Fibroblast of peridontal ligament (primary cell): Measurements from ENCODE around the gene APLN.
A peak's percentile ranks its signal among the peaks of the same experiment; 100 is the strongest.

Experiments
- DNase-seq: peaks from one replicate; pipeline ENCODE4 v3.0.0-alpha.2; 2010; ENCODE audit errors: extremely low read depth

APLN gene, protein sequence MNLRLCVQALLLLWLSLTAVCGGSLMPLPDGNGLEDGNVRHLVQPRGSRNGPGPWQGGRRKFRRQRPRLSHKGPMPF

DNA sequence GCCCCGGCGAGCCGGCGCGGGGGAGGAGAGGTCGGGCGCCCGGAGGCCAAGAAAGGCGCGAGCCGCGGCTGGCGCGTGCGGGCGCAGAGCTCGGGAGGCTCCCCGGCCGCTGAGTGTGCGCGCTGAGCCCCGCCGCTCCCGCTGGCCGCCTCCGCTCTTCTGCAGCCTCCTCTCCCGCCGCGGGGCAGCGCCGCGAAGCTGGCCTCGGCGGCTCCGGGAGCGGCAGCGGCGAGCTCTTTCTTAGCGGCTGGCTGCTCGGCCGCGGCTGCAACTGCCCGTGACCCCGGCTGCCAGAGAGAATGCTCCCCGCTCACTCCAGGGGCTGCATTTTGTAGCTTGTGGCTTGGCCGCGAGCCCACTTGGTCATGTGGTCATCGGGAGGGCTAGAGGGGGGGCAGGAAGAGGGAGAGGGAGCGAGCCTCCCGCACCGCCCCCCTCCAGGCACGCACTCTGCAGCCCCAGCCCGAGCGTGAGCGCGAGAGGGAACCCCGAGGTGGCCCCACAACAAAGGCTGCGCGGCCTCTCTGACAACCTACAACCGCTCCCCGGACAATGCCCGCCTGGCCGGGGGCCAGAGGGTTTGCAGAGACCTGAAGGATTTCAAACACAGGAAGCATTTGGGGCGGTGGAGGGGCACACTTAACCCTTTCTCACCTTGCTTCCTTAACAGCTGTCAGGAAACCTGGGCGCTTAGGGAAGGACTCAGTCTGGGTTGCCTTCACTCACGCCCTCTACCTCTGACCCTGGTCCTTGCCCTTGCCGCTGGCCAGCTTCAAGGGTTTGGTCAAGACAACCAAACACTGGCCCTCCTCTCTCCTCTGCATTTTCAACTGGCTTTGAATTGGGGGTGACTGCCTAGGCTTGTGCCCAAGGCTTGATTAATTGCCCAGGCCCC is at the start of gene APLN:
APLN (minus strand) TSS at position 305 of the 895 bp plus-strand sequence. CDS start 326 bp downstream, outside the sequence.
- peak; percentile 48 for DNase-seq

DNA sequence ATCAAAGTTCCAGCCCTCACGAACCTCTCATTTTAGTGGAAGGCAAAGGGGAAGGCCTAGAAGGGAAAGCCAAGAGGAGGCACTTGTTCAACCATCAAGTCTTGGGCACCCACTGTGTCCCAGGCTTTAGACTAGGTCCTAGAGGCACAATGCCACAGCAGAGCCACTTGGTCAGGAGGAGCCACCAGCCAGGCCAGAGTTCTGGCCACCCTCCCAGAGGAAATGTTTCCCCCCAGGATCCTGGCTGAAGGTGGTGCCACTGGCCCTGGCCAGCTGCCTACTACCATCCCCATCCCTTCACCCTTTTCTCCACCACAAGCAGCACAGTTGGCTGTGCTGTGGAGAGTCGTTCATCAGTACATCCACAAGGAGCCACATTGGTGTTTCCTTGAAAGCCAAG is 49.7 kb upstream of the APLN start:
- DNase-seq: no peak

DNA sequence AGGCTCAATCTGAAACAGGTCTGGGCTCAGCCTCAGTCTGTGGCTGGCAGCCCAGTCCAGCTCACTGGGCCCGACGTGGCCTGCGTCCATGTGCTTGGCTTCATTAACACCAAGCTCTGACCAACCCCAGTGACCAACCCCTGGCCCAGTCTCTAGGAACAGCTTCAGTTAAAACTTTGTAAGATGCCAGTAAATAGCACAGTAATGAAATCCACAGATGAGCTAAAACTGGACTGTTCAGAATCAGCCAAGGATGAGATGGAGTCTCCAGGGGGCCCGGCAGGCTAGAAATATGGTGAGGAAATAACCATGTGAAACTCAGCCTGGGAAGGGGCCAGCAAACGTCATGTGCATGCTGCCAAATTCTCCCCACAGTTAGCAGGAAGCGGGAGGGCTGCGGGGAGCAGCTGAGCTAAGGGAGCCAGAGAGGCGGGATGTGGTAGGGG is 46.9 kb upstream of the APLN start:
- DNase-seq: peak; percentile 95

DNA sequence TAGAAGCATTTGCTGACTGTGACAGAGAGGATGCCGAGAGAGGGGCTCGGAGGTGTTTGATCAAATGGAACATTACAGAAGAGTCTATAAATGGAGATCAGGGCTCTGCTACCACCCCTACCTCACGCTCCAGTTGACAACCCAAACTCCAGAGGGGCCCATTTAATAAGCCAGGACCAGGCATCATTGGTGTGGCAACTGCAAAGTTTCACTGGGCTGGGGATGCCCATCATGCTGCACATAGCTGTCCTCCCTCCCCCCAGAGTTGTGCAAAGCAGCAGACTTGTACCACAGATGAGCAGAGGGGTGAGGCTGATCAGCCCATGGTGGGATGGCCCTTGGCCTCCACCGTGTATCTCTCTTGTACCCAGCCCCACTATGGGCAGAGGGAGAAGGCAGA is 45.8 kb upstream of the APLN start:
- no peak for DNase-seq

DNA sequence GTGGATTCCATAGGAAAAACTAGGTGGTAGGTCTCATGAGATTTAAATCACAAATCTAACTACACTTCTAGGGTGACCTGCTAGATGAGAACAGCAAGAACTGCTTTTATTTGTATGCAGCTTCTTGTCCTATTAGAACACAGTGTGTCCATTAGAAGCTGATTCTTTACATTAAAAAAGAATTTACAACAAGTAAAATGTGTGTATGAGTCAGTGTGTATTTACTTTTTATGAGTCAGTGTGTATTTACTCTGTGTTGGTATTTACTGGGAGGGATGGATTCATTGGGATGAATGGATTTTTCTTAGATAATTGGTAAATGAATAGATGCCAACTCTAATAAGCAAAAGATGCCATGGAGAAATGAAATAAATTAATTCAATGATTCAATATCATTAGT is 43.4 kb upstream of the APLN start:
- DNase-seq: no peak

DNA sequence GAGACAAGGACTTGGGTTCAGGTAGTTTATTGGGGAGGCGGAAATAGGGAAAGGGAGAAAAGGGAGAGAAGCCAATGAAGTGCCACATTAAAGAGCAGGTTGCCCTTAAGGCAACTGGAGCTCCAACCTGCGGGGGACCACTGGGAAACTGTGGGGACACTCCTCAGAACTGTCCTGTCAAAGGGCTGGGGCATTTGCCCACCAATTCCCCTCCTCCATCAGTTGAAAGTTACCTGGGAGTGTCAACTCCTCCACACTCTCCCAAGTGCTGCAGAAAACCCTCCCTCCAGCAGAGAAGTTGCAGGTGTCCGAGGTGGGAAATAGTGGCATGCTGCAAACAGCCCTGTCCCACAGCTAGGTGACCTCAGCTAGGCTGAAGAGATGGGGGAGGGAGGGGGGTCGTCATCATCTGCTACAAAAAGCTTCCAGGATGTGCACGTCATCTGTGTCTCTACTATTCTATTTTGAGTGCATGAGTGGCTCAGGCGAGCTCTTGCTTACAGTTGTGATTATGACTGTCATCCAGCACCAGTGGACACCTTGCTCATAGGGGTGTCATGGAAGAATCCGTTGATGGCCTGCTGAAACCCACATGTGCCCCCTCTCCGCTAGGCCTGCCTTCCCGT is 42.6 kb upstream of the APLN start:
- no peak for DNase-seq

DNA sequence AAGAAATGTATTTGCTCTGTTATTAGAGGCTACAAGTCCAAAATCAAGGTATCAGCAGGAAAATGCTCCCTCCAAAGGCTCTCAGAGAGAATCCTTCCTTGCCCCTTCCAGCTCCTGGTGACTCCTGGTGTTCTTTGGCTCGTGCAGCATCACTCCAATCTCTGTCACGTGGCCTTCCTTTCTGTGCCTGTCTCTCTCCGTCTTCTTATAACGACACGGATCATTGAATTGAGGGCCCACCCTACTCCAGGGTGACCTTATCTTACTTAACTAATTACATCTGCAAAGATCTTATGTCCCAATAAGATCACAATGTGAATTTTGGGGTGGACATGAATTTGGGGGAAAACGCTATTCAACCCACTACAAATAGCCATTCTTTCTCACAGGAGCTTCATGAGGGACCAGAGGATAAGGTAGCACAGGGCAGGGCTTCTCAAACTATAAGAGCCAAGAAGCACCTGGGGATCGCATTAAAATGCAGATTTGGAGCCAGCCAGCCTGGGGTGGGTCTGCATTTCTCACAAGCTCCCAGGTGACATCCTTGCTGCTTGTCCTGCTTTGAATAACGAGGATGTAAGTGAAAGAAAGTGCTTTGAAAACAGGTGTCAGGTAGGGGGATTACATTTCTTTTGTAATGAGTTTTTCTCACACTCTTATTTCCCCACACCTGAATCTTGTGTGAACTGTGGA is 41.9 kb upstream of the APLN start:
- DNase-seq: no peak

DNA sequence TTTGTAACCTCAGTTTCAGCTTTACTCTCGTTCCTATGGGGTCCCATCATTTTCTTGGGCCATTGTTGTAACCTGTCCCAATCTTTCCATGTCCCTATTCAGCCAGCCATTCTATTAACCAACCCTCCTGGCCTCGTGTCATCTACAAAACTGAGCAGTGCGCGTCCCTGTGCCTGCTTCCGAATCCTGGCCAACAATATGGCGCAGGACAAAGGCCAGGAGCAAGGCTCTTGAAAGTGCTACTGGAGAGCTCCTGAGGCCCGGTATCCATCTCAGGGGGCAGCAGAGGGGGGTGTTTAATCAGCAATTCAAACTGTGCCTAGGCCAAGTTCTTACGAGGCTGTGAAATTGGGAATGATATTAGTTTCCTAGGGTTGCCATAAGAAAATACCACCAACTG is 41.2 kb upstream of the APLN start:
- DNase-seq: no peak

DNA sequence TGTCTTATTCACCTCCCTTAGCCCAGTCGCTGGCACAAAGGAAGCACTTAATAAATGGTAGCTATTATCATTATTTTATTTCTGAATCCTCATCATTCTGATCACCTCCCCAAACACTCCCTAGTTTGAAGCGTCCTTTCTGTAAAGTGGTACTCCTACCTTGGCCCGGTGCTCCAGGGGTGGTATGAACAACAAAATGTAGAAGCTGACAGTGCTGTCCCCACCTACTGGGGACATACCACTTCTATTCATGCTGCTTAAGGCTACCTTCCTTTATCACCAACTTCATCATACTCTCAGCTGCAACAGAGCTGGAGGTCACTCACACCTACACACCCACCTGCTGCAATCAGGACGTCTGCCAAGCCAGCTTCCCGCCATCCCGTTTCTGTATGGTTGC is 40.8 kb upstream of the APLN start:
- DNase-seq: no peak

DNA sequence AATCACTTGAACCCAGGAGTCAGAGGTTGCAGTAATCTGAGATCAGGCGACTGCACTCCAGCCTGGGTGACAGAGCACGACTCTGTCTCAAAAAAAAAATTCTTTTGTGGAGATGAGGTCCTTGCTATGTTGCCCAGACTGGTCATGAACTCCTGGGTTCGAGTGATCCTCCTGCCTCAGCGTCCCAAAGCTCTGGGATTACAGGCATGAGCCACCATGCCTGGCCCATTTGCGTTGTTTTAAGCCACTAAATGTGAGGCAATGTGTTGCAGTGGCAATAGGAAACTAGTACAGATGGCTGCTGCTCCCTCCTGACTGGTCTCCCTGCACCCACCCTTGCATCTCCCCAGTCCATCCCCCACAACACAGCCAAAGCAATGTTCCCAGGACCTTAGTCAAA is 40.0 kb upstream of the APLN start:
- no peak for DNase-seq

DNA sequence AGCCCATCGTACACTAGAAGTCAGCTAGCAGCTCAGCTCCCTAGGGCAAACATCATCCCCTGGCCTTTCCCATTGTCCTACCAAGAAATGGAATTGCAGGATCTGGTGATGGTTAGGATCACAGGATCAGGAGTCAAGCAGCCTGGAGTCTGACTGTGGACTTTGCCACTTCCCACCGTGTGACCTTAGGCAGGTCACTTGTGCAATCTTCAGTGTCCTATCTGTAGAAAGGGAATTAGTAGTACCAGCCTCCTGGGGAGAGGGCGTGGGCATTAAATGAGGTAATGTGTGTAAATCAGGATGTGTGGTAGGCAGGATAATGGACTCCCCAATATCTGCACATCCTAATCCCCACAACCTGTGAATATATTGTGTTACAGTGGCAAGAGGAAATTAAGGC is 38.6 kb upstream of the APLN start:
- DNase-seq: no peak

DNA sequence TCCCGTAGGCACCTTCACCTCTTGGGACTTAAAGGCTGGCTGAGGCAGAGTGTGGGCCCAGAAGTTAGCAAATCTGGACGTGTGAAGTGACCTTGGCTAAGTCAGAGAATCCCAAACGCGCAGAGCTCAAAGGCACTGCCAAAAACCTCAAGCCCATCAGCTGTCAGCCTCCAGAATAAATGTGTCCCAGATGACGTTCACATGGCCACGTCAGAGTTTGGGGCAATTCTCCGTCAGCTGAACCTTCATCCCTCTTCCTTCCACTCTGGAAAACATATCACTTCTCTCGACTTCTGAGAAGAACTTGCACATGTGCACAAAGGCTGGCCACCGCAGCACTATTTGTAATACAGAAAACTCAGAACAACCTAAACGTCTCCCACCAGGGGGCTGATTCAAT is 35.7 kb upstream of the APLN start:
- peak; percentile 33 for DNase-seq

DNA sequence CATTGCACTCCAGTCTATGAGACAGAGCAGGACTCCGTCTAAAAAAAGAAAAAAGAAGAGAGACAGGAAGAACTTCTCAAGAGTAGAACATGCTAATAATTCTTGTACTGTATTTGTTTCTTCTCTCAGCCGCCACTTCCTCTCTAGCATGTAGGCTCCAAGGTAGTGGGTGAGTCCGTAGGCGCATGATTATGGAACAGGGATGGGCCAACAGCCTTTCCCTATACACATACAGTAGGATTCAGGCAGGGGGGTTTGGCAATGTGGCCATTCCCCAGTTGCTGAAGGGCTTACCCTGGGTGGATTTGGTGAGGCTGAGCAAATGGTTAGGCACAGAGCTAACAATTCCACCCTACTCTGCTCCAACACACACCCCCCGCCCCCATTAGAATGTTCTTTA is 35.0 kb upstream of the APLN start:
- DNase-seq: no peak

DNA sequence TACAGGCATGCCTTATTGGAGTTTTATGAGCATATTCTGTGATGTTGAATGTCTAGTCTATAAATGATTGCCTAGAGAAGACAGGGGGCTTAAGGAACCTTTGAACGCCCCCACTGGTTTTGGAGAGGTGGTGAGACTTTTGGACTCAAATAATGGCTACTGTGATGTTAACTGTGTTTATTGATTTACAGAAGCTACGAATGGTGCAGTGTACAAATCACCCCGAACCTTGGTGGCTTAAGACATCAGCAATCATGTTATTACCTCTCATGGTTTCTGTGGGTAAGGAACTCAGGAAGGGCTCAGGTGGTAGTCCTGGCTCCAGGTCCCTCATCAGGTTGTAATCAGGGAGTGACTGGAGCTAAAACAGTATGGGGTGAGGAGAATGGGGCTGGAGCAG is 33.3 kb upstream of the APLN start:
- DNase-seq: no peak

DNA sequence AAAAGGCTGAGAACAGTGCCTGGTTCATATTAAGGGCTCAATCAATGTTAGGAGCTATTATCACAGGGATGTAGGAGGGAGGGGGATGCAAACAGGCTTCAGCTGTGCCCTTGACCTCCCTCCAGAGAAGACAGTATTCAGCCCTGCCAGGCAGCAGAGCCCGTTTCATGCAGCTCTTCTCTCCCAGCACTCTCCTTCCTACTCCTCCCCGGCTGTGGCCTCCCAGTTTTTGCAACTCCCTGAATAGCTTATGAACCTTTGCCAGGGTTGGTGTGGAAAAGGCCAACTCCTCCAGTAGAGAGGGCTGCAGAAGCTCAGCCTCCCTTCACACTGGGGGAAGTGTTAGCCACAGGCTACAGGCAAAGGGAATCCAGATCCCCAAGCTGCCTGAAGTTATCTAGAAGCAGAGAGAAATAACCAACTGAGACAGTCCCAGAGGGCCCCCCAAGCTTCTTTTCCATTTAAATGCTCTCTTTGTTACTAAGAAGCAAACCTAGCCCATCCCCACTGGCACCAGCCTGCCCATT is 31.7 kb upstream of the APLN start:
- peak; percentile 79 for DNase-seq

DNA sequence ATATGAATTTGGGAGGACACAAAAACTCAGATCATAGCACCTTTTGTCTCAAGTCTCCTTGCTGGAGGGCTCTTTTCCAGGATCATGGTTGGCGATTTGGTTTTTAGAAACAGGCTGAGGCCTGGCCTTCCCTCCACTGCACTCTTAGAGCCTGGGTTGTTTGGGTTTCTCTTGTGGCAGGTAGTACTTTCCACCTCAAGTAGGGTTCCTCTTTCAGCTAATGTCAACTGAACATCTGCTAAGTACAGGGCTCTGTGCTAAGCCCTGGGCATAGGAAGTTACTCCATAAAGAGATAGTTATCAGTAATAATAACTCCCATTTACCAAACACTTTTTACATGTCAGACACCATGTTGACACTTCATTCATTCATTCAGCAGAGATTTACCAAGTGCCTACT is 28.2 kb upstream of the APLN start:
- DNase-seq: no peak

DNA sequence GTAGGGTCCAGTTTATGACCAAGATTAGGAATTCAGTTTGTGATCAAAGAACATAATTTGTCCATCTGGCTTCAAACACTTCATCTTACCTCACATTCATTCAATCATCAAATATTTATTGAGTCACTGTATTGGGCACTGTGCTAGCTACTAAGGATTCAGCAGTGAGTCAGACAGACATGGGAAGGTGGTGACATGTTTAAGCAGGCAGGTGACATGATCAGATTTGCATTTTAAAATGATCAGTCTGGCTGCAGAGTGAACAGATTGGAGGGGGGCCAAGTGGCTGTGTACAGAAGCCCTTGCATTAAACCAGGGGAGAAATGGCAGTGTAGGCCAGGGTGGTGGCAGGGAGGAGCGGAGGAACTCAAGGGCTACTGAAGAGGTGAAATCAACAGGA is 25.1 kb upstream of the APLN start:
- no peak for DNase-seq

DNA sequence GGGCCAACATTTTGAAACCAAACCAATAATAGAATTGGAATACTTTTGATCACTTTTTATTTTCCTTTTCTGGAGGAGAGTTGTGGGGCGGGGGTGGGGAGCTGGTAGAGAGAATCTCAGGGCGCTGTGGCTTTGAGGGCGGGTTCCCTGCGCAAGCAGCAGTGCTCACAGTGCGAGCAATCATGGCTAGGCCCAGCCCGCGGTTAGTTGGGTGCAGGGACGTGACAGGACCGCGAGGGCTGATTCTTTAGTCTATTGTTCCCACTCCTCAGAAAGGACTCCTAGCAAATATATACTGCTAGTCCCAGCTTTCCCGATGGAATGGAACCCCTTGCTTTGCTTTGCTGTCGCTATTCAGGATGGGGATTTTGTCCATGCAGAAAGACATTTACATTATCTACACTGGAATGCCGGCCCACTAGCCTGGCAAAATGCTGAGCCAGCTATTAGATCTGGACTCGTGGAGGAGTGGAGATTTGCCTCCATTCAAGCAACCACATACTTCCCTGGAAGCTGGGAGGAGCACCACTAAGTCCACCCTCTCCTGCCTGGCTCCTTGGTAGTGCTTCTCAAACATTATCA is 23.9 kb upstream of the APLN start:
- no peak for DNase-seq

DNA sequence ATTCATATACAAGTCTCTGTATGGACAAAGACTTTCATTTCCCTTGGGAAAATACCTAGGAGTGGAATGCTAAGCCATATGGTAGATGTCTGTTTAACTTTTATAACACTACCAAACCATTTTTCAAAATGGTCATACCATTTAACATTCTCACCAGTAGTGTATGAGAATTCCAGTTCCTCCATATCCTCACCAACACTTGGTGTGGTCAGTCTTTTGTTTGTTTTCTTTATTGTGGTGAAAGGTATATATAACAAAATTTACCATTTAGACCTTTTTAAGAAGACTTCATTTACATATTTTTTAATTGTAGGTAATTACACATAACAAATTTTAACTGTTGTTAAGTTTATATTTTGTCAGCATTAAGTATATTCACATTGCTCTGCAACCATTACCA is 12.7 kb upstream of the APLN start:
- DNase-seq: no peak

DNA sequence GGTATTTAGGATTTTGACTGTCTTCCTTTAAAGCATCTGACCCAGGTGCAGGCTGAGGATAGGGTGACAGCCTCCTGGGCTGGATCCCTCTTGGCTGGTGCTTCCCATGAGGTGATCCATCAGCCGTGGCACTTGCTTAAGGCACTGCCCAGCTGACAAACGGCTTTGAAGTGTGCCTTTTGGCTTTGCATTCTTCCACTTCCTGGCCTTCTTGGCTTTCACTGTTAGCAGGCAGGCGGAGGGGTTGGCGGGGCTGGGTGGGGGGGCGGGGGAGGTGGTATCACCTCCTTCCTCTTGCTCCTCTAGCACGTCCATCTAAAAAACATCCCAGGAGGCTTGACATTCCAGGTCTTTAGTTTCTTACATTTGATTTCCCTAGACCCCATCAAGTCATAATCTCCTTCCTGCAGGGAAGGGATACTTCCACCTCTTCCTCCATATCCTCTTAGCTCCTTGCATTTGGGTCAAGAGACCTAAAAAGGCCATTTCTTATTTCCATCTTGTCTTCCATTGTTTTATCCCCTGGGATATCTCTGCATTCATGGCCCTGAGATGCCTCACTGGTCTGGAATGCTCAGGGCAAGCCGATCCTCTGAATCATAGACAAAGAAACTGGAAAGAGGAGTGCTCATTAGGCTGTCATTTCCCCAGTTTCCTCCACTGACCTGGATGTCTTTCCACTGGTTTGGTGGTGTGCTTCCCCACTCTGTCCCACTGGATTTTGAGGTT is 11.3 kb upstream of the APLN start:
- DNase-seq: peak; percentile 79

DNA sequence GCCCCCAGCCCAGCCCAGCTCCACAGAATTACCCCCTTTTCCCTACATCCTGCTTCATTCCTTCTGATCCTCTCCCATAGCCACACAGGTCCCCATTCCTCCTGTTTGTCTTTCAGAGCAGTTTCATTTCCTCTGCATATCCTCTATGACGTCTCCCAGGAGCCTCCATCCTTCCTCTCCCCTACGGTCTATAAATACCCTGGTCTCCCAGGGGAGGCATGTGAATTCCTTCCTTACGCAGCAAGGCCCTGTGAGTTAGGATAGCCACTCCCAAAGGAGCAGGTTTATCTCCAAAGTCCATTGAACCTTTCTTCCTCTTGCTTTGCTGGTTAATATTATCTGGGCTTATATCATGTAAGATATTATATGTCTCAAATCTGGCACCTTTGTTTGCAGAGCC is 8.4 kb upstream of the APLN start:
- peak; percentile 60 for DNase-seq
